HG02623 (cell line): ENCODE measurements around the gene DPM2.
A peak's percentile ranks its signal among the peaks of the same experiment; 100 is the strongest.

Source experiments
- ATAC-seq: cut with Tn5 transposase; IDR thresholded peaks from one replicate; pipeline ENCODE4 v1.9.1; 2021; ENCODE audit warnings: moderate library complexity; ENCODE audit not compliant: unreplicated experiment

DPM2 gene, protein sequence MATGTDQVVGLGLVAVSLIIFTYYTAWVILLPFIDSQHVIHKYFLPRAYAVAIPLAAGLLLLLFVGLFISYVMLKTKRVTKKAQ

GRCh38 chr9:127937388-127938297, at the start of gene DPM2:
Gene DPM2, minus strand, starts transcription at chr9:127937854. Its CDS starts 34 bp downstream, at chr9:127937820.
- peak; percentile 78 for ATAC-seq

DNA sequence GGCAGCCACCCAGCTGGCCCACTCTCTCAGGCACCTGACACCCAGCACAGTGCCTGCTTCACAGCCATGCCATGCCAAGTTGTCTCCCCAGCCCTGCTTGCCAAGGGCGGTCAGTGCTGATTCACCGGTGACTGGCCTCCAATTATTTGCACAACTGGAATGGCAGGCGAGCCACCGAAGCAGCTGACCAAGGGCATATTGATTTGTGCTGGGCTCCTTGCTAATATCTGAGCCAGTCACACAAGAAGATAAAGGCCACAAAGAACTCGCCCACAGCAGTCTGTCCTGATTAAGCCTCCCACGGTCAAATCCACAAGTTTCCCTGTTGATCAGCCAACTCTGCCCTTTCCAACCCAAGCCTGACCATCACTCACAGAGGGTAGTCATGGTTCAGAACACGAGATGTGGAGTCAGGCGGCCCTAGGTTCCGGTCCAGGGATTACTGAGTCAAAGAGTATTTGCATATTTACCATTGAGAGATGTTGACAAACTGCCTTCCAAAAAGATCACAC, 49.5 kb upstream of the DPM2 start:
- ATAC-seq = no peak

DNA sequence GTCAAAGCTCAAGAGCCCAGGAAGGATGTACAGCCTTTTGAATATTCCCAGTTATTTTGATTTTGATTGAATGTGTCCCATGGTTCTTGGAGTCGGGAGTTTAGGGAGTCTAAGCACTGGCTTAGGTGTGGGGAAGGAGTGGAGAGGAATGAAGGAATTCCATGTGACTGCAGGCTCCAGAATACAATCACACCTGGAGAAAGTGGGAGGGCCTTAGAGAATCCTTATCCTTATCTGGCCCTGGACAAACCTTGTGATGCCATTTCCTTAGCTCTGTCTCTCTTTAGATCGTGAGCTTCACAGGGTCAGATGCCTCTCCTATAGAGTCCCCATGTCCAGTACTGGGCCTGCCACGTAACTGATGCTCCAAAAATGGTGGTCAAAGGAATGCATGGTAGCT, 47.4 kb upstream of the DPM2 start:
- ATAC-seq = no peak

DNA sequence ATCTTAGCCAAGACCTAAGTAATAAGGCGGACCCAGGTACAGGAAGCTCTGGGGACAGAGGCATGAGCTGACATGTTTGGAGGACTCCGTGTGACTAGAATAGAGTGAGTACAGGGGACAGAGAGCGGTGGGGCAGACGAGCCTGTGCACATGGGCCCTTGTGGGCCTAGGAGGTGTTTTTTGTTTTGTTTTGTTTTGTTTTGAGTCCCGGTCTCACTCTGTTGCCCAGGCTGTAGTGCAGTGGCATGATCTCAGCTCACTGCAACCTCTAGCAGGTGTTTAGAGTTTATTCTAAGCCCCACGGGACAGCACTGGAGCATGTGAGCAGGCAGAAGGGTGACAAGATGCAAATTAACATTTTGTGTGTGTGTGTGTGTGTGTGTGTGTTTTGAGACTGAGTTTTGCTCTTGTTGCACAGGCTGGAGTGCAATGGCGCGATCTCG, 46.2 kb upstream of the DPM2 start:
- peak; percentile 26 for ATAC-seq

- no peak for ATAC-seq
Measured at GRCh38 chr9:127982912-127983311, 45.3 kb upstream of the DPM2 start.

GRCh38 chr9:127981559-127982121, 44.0 kb upstream of the DPM2 start:
- no peak for ATAC-seq

DNA sequence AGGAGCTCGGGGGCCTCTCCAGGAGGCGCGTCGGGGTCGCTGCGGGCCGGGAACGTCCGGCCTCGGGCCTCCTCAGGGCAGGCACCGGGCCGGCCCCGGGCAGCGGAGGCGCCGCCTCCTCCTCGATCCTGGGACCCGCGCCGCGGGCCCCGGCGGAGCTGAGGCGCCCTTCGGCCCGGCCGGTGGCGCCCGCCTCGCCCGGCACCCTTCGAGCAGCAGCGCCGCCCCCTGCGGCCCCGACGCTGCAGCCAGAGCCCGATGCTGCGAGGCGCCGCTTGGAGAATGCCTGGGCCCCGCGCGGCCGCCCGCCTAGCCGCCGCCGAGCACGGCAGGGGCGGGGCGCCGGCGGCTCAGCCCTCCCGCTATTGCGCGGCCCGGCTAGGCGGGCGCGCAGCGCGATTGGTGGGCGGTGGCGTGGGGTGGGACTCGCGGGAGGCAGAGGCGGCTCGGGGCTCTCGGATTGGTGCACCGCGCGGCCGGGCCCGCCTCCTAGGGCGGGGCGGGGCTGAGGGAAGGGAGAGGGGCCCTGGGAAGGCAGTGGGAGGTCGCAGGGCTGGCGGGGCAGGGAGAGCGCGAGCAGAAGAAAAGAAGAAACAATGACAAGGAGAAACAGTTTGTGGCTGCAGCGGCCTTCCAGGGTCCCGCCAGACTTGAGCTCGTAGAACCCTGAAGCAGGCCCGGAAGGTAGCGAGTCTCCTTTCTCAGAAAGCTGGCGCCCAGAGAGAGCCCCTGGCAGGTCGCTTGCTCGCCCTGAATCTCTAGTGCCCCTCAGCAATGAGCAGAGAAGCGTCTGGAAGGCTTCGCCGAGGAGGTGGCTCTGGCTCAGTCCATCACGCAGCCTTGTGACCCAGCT, 43.3 kb upstream of the DPM2 start, which contains the start of gene EEIG1:
EEIG1 (minus strand) TSS at position 284 of the 853 bp plus-strand sequence. CDS start 852 bp downstream, outside the sequence.
- ATAC-seq = peak; percentile 74

DNA sequence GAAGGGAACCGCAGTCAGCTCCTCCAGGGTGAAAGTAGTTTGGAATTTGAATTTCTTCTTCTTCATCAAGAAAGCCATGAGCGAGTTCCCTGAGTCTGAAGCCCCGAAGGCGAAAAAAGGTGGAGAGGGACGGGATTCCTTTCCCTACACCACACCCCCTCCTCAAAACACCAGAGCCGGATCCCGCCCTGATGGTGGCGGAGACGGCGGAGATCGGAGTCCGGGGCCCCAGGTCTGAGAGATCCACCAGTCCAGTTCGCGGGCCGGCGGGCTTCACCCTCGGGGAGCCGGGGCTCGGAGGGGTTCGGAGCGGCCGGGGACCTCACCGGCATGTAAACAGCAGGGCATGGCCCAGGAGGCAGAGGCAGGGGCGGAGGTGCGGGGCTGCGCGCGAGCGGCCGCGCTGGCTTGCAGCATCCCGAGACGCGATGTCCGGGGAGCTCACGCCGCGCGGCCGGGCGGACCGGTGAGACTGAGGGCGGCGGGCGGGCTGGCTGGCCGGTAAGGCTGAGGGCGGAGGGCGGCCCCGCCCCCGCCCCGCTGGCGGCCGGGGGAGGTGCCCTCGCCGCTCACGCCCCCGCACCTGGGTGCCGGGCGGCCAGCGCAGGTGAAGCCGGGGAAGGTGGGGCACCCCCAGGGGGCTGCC, 42.5 kb upstream of the DPM2 start:
- peak; percentile 24 for ATAC-seq

- no peak for ATAC-seq
Measured at GRCh38 chr9:127979333-127980059, 41.8 kb upstream of the DPM2 start.

DNA sequence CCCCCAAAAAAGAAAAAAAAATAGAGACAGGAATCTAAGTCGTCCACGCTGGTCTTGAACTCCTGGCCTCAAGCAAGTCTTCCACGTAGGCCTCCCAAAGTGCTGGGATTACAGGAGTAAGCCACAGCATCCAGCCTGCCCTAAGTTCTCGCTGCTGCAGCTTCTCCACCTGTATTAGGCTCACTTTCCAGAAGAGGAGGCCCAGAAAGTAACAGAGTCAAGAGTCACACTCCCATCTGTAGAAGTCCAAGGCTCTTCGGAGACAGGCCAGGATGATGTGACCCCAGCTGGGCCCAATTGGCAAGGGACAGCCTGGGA, 41.3 kb upstream of the DPM2 start:
- no peak for ATAC-seq

GRCh38 chr9:127977884-127978647, 40.4 kb upstream of the DPM2 start:
- no peak for ATAC-seq

DNA sequence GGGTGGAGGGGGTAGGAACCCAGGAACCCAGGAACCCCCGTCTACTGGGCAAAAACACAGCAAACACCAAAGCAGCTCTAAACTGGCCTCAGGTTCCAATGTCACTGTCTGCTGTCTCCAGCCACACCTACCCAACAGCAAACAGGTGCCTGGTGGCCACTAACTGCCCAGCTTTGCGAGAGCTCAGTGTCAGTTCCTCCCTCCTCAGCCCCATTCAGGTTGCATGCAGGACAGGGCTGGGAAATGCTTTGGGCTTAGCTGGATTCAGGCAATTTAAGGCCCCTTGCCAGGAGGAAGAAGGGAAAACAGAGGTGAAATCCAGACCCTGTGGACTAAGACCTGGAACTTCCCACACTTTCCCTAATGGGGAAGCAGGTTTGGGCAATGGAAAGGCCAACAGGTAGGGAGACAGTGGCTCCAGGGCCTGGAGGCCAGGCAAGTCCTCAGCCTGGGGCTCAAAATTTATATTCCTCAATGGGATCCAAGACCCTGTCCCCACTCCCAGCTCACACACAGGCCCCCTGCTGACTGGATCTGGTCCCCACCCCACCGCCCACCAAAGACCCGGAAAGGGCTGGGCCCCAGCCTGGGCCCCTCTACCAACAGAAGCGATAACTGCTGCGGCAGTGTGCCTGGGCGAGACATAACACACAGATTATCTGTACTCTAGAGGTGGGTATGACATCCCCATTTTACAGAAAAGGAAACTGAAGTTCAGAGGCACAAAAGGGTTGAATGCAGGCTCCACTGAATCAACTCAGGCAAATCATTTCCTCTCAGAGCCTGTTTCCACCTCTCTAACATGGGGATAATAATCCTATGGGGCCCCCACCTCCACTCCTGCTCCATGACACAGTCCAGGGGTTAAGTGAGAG, 39.6 kb upstream of the DPM2 start:
- no peak for ATAC-seq

DNA sequence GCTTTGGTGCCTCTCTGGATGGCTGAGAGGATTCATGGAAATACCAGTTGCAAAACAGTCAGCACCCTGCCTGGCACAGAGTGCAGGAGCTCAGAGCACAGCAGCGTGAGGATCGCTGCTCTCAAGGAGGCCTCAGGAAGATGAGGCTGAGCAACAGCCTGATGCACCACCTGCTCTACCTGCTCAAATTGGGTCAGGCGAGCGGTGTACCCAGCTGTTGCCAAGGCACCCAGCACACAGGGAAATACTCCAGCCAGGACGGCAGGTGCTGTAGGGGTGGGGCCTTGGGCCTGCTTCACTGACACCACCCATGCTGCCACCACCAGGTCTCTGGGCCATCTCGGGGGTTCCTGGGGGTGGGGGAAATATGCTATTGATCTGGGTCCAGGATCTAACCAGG, 38.8 kb upstream of the DPM2 start:
- no peak for ATAC-seq

DNA sequence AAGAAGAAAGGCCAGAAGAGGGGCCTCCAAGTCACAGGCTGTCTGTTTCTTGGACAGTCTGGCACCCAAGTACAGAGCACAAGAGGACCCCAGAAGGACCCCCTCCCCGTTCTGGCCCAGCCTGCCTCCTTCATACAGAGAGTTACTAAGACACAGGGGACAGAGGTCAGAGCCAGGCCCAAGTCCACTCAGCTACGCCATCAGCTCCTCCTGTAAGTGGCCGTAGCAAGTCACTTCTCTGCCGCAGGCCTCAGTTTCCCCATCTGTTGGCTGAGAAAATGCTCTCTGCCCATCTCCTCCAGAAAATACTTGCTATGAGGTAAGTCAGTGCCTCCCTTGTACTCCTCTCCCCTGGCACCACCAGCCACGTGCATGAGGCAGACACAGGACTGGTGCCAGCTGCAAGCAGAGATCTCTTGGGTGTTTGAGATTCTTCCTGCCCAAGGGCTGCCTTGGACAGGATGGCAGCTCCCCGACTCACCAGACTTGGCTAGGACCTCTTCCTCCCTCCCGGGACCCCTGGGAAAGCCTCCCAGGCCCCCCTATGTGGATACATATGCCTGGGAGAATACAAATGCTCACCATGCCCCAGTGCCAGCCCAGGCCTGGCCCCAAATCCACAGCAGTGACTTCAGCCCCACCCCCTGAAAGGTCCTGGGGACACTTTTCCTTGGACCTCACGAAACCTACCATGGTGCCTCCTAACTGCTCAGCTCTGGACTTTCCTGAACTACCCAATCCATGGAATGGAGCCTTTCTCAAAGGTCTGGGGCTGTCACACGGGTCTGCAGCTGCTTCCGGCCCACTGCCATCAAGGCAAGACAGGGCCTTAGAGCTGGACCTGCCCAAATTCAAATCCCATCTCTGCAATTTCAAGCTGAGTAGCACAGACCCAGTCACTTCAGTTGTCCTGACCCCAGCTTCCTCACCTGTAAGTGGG, 38.0 kb upstream of the DPM2 start:
- no peak for ATAC-seq

DNA sequence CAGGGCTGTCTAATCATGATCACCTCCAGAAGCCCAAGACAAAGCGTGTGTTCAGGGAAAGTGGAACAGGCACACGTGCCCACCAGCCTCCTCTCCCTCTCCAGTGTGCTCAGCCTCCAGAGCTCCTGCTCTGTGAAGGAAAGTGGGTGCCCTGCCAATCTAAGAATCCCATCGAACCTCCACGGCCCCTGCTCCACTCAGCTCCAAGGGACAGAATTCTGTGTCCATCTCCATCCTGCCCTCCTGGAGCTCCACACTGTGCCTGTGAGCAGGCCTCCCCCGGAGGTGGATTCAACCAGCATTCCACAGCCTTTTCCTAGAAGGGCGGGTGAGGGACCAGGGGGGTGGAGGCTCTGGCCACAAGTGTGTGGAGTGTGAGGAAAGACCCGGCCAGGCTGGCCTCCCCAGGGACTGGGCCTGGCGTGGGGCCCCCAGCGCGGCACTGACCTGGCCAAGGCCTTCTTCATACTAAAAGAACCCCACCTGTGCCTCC, 37.2 kb upstream of the DPM2 start:
- no peak for ATAC-seq

GRCh38 chr9:127974001-127974768, 36.5 kb upstream of the DPM2 start:
- ATAC-seq = no peak
